GM19240 (cell line): ENCODE measurements around the gene SEC24D.

Source experiments
- DNase-seq: peaks from one replicate; pipeline ENCODE4 v3.0.0; 2011; ENCODE audit warnings: low spot score; ENCODE audit not compliant: insufficient read length

Gene SEC24D

DNA sequence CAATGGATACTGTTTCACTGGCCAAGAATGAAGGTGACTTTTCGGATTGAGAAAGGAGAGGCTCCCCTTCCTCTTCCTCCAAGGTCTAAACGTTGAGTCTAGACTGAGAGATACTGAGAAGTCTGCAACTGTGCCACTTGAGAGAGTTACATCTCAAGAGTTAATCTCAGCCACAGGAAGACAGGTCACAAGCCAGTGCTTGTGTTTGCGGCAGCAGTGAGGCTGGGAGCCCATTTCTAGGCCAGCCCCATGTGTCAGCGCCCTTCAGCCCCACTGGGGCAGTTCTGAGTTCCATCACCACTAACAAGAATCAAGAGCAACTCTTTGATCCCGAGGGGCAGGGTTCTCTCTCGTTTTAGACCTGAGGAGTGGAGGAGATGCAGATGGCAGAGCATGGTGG is 7.3 kb upstream of the SEC24D start:
- no peak for DNase-seq

DNA sequence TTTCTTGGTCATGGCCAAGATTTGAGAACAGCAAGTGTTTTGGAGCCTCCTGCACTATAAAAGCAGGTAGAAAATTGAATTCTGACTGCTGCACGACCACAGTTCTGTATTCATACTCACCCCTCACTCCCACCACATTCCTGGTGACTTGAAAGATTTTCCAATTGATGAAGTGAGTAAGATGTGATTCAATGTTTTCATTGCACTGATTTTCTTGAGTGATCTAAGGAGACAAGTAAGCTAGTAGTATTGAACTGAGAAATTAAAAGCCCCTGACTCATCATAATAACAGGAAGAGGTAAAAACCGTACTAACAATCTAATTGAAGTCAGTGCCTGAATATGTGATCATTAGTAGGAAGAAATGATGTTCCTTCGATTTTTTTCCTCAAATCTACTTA is 6.1 kb upstream of the SEC24D start:
- DNase-seq: no peak

DNA sequence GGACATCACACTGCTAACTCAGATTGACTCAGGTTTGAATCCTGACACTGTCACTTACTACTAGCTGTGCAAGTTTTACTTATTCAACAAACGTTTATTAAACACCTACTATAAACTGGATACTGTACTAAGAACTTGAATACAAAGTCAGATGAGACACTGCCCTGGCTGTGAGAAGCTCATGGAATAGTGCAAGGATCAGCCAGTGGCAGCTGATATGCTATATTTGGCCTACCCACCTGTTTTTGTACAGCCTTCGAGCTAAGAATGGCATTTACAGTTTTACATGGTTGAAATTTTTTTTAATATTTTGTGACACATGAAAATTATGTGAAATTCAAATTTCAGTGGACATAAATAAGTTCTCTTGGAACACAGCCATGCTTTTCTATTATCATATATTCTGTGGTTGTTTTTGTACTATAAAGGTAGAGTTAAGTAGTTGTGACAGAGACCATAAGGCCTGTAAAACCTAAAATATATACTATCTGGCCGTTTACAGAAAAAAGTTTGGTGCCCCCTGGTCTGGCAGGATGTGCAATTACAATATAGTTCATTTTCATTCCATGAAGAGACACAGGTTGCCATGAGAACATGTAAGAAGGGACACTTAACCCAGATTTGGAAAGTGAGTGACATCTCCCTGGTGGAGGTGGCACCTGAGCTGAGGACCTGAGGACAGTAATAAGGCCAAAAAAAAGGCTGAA is 3.4 kb upstream of the SEC24D start:
- DNase-seq: no peak

DNA sequence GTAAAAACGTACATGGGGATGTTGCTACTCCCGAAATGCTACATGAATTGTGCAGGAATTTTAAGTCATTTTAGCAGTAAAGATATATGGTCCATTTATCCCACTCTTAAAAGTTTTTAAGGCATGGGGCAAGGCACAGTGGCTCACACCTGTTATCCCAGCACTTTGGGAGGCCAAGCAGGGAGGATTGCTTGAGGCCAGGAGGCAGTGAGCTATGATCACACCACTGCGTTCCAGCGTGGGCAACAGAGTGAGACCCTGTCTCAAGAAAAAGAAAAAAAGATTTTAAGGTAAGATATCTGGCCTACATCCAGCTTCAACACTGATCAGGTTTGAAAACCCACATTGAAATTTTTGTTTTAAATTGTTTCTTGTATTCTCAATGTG is 1.2 kb upstream of the SEC24D start:
- DNase-seq: no peak

DNA sequence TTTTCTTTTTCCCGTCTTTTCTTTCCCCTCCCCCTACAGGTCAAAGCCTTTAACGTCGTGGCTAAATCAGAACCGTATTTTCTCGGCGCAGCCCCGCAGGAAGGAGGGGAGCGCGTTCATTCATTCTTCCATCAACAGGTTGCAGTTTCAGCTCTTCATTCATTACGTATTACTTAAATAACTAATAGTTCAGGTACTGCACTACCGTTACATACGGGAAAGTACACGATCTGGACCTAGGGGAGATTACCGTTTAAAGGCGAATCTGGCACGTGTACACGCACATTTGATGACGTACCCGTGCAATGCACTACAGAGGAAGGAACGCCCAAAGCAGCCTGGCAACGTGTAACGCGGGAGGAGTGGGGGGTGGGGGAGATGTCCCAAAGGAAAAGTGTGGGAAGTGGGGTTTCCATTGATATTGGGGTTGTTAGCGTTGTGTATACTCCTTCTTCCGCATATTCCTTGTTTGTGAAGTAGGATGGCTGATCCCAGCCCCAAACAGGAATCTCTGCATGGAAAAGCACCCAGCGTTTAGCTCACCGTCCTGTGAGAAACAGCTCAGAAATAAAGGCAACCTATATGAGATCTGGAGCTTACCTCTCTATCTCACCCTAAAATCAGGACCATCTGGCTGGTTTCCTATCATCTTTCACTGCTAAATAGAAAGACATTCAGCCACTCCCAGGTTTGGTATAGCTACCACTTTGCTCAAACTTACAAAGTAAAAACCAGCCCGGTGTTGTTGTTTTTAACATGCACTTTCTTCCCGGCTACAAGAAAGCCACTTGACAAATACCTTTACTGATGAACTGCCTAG is 585 bp upstream of the SEC24D start:
- DNase-seq: peak; percentile 3

DNA sequence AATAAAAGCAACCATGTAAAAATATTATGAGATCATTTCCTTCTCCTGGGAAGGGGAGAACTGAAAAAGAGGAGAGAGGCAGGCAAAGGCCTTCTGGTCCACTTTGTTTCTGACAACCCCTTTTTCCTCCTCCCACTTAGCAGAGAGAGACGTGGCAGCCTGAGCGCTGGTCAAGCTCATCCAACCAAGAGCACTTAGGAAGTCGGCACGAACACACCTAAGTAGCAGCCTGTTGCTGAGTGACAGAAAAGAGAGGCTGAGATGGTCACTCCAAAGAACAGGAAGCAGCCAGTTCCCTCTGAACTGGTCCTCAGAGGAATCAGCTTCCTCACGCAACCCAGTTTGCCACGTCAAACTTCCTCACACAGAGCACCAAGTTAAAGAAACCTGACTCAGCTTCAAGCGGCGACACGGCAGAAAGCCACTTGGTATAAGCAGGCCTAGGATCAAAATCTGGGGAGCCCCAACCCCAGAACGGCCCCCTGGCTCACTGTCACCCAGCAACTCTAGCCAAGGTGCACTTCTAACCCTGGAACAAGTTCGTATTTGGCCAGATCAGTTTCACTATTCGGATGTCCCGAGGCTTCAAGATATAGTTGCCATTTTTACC is 861 bp downstream of the SEC24D start:
- DNase-seq: peak; percentile 25

DNA sequence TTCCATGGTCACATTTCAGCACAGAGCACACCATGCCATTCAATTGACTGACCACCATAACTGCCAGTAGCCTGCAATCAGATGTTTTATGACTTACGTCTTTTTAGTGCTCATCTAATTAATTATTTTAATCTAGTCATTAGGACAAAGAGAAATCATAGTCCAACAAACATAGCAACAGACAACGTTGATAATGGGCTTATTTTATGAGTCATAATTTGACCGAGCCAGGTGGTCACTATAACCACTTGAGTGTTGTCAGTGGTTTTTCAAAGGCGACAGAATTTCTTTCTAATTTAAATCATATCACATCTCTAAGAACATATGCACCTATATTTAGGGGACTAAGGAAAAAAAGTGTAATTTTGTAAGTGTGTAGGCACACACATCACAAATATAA is 1.9 kb downstream of the SEC24D start:
- no peak for DNase-seq

DNA sequence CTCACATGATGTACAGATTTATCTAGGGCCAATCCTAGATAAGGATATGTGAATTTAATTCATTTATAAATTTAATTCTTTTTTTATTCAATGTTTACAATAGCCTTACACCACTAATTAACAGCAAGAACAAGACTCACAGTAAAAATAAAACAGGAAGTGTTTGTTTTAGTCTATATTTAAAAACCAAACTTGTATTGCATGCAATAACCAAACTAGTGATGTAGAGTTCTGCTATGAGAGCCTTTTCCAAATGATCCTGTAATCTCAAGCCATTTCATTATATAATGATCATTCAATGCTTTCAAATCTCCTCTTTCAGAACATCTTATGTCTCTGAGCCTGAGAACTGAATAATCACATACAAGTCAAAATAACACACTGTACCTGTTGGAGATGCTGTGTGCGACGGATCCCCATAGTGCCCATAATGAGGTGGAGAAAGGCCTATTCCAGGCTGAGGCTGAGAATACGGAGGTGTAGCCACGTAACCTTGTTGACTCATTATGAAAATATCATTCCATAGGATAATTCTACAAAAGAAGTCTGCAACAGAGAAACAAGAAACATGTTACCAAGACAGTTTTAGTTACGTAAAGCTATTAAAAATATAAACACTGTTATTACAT is 2.6 kb downstream of the SEC24D start:
- DNase-seq: no peak

DNA sequence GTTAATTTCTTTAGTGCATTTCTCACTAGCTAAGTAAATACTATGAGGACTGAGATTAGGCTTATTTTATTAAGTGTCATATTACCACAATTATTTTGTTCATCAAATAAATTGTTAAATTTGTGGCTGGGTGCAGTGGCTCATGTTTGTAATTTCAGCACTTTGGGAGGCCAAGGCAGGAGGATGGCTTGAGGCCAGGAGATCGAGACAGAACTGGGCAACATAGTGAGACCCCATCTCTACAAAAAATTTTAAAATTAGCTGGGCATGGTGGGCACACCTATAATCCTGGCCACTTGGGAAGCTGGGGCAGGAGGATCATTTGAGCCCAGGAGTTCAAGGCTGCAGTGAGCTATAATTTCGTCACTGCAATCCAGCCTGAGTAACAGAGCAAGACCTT is 6.8 kb downstream of the SEC24D start:
- DNase-seq: no peak

DNA sequence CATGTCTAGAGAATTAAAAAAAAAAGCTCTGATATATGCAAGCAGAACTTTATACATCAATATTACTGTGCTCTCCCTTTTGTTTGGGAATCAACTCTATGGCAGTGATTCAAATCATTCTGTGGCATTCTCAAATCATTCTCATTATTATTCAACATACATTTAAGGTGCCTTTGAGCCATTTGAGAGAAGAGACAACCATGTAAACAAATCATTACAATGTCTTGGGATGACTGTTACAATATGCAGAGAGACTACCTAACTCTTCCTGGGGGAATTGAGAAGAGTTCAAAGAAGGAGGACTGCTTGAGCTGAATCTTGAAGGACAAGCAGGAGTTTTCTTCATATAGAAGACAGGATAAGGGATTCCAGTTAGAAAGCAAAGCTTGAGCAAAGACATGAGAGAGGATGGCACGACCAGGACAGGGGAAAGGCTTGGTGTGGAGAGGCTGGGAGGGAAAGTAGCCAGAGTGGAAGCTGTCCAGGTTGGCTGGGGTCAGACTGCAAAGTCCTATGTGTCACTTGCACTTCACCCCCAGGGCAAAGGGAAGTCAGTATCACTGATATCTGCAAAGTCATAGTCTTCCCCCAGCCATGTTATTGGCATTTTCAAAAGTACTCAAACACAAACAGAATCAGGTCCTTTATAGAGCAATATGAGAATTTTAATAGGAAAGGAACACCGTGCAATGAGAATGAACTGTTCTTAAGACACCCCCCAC is 9.0 kb downstream of the SEC24D start:
- DNase-seq: no peak

DNA sequence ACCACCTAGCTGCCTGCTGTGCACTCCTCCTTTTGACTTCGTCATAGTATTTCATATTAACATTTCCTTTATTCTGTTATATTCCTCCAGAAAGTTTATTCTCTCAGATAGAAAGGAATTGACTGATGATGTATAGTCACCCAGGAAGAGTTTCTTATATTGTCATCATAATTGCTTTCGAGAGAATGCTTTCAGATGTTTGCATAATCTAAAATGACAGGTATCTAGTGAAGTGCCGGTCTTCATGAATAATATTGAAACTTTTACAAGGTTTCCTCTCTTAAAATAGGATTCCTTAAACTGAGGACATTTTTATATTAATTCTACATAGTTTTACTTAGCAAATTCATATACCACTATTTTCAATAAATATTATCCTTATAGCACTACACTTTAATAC is 10.1 kb downstream of the SEC24D start:
- no peak for DNase-seq

DNA sequence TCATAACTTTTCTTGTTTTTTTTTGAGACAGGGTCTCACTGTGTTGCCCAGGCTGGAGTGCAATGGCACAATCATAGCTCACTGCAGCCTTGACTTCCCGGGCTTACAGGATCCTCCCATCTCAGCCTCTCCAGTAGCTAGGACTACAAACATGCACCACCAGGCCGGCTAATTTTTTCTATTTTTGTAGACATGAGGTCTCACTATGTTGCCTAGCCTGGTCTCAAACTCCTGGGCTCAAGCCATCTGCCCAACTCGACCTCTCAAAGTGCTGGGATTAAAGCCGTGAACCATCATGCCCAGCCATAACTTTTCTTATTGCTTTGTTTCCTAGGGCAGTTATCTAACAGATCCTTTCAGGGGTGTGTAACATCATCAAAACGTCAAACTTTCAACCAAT is 11.8 kb downstream of the SEC24D start:
- DNase-seq: no peak

DNA sequence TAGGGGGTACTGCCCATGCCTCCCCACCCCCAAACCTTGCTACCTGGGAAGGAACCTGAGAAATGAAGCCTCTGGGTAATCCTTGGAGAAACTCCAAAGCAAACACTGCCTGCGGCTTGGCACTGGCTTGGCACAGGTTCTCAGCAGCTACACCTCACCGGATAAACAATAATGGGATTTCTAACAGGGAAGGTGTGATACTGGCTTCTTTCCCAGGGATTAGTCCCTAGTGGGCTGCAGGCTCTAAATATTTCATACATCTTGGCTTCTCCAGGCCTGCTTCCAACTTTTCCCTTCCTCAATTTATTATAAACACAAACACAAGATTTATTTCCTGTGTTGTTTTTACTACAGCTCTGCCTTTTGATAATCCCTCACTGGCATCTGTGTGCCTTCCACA is 12.5 kb downstream of the SEC24D start:
- DNase-seq: no peak

DNA sequence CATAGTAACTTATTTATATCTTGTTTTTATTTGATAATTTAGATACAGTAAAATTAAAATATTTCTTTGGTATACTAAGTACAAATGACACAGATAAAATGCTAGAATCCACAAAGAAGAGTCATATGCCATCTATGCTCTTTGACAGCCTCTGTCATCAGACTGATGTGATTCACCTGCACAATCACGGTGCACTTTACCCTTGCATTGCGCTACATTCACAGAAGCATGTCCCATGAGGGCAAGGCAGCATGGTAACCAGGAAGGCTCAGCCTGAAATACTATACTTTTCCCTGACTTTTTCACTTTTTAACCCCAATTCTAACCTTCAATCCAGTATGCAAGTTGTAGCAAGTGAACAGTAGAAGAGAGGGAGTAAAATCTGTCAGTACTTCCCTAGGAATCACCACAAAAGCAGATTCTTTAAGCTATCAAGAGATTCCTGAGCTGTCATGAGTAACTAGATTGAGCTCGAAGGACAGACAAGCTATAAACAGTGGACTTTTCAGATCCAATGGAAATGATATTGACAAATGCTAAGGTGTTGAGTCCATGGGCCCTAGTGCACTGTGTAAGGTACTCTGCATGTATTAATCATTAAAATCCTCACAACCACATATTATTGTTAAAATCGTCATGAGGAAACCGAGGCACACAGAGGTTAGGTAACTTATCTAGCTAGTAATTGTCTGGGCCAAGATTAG is 14.2 kb downstream of the SEC24D start:
- no peak for DNase-seq

DNA sequence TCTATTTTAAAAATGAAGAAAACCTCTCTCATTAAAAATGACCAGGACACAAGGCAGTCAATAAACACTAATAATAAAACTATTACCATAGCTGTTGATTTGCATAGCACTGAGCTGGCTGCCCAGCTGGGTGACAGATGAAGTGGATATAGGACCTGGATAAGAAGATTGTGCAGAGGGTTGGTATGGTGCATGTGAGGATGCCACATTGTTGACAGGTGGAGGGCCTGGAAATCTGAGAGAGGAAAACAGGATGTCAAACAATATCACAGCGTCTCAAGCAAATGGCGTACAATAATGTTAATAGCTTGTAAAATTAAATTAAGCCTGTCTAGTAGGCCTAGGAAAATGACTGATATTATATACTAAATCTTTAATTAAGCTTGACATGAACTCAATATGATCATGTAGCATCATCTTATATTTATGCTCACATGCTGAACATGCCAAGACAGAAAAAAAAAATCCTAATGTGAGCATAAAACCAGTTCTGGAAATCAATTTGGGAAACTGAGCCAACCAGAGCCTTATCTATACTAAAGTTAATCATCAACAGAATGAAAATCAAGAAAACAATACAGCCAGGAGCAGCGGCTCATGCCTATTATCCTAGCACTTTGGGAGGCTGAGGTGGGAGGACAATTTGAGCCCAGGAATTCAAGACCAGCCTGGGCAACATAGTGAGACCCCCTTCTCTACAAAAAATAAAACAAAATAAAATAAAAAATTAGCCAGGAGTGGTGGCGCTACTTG is 18.6 kb downstream of the SEC24D start:
- no peak for DNase-seq

DNA sequence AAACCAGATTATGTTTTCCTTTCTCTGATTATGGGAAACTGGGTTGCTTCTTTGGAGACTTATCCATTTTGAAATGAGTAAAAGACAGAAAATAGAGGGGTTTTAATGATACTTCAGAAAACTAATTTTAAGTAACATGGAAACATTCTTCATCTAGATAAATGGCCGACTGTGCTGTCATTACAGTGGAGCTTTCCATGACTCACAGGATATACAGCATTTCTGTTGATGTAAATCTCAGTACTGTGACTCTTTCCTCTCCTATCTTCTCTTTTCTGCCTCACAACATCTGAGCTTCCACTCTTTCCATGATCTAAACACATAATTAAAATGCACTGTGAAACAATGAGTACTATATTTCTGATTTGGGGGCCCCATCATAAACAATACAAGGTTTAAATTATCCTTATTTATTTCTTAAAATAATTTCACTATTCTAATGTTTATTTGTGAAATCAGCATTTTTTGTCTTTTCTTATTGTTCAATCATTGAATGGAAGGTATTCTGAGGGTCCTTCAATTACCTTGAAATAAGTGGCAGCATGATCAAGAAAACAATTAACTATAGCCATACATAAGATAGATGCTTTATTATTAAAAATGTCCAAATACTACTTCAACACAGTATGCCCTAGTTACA is 19.3 kb downstream of the SEC24D start:
- no peak for DNase-seq

DNA sequence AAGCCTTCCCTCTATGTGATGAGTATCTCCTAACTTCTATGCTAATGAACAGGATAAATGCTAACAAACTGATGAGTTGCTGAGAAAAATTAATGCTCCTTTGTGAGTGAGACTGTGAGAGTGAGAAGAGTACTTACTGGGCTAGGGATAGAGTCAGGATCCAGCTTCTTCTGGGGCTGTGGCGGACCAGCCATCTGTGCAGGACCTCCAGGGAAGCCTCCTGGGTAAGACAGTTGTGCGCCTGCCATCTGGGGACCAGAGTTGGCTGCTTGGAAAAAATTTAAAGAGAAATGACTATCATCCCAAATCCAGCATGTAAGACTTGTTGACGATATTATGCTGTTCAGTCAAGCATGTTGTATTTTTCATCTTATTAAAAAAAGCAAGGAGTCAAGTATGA is 21.0 kb downstream of the SEC24D start:
- no peak for DNase-seq

DNA sequence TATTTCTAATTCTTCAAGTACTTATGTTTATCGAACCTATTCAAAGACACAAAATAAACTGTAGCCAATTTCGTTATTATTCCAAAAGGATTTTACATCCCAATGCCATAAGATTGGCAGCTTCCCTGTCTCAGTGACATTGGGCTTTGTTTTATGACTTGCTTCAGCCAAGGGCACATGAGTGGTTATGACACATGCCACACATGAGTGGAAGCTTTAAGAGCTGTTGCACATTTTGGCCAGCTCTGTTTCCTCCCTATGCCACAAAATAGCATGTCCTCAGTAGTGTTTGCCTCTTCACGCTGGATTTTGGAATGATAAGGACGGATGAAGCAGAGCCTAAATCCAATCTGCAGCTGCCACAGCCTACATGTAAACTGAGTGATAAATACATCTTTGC is 21.9 kb downstream of the SEC24D start:
- DNase-seq: no peak

DNA sequence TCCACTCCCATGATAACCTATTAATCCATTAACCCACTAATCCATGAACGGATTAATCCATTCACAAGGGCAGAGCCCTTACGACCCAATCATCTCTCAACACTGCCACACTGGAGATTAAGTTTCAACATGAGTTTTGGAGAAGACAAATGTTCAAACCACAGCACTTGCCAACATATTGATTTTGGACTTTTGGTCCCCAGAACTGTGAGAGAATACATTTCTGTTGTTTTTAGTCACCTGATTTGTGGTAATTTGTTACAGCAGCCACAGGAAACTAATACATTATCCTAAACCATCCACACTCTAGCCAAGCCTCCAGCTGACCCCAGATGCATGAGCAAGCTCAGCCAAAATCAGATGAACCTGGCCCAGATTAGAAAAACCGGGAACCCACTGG is 22.4 kb downstream of the SEC24D start:
- no peak for DNase-seq

DNA sequence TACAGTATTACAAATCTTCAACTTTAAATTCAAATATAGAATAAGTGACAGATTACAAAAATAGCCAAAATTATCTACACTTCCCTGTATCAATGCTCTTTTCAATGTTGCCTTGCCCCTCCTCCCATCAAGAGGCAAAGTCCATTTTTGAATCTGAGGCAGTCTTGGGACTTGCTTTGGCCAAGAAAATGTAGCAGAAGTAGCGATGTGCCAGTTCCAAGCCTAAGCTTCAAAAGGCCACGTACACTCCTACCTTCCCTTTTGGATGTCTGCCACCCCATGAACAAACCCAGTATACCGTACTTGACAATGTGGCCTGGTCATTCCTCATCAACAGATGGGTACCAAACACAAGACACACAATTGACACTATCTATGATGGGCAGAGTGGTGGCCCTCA is 24.1 kb downstream of the SEC24D start:
- no peak for DNase-seq
